IPS-NIHi7 (cell line): ENCODE measurements around the gene CAMK2A.
A peak's percentile ranks its signal among the peaks of the same experiment; 100 is the strongest.

Experiments used
- DNase-seq: peaks from one replicate; pipeline ENCODE4 v3.0.0; 2012; ENCODE audit warnings: mixed read lengths; ENCODE audit errors: extremely low spot score

CAMK2A gene

DNA sequence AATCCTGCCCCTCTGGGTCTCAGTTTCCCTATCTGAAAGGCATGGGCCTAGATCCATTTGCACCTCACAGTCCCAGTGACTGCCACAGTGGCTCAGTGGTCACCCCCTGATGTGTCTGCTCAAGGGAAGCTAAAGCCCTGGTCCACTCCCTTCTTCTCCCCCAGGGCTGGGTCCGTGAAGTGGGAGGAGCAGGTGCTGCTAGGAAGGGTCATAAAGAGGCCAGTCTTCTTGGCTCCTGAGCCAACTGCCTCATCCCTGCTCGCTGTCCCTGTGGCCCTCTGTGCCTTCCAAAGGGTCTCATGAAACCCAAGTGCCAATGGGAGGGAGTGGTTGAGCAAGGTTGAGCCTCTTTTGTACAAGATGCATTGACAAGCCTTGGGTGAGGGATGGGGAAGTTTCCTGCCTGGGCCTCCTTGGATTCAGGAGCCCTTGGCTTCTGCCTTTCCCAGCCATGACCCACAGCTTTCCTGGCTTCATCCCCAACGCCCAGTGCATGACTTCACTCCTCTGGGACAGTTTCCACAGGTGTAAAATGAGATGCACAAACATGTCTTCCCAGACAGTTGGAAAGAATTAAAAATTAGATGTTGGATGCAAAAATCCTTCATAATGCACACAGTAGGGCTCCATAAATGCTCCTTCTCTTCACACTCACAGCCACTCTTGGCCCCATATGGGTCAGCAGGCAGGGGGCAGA lies 101.3 kb downstream of the CAMK2A start:
- no peak for DNase-seq

GRCh38 chr5:150186897-150187296 lies 102.7 kb downstream of the CAMK2A start:
- DNase-seq, result no peak

DNA sequence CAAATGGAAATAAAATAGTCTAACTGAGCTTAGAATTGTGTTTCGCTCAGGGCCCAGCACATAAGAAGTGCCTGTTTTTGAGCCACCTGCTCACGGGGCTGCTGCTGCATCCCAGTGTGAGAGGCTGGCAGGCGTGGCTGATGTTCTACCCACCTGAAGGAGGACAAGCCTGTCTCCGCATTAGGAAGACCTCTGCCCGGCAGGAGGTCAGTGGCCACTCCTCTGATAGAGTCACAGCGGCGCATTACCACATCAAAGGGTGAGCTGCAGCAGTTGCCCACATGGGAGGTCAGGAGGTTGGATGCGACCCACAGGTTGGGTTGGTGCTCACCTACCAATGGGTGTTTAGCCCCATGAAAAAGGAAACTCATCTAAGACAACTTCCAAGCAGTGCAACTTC lies 103.4 kb downstream of the CAMK2A start:
- DNase-seq, result peak; percentile 52

DNA sequence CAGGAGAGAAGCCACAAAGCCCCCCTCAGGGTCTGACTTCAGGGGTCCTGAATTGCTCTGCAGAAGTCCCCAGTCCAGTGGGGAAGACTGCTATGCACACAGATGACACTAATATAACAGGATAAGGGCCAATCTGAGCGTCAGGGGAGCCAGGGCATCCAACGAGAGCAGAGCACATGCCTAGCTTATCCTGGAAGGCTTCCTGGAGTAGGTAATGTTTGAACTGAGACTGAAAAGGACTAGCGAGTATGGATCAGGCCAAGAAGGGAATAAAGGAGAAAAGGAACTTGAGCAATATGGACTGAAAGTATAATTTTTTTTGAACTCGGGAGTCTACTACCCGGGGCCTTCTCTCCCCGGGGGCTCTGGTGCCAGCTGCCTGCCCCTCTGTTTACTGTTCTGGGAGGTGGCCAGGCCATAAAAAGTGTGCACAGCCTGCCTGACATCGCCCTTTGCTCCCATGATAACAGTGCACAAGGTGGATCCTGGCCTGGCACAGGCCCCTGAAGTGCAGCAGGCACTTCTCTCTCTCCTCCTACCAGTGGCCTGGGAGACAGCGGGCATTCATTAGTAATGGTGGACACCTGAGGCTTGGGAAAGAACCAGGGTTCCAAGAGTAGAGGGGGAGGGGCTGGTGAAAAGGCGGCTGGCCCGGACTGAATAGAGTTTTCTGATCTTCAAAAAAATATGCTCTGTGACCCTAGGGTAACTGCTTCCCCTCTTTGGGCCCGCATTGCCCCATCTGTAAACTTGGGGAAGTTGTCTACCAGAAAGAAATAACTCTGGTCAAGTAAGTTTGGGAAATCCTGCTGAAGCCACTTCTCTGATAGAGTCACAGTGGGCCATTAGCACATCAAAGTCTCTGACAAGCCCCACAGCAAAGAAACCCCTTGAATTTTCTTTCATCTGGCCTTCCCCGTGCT lies 104.3 kb downstream of the CAMK2A start:
- peak; percentile 31 for DNase-seq

DNA sequence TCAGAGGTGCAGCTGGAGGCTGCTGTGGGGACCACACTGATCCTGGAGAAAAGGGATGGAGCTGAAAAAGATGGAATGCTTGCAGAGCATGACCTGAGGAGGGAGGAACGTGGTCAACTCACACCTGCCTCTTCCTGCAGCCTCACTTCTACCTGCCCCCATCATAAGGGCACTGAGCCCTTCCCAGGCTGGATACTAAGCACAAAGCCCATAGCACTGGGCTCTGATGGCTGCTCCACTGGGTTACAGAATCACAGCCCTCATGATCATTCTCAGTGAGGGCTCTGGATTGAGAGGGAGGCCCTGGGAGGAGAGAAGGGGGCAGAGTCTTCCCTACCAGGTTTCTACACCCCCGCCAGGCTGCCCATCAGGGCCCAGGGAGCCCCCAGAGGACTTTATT lies 105.6 kb downstream of the CAMK2A start:
- DNase-seq, result no peak

- DNase-seq, result no peak
These were observed 106.1 kb downstream of the CAMK2A start for GRCh38 chr5:150183436-150183835.

- DNase-seq, result no peak
These were observed 106.8 kb downstream of the CAMK2A start for GRCh38 chr5:150182774-150183173.

- no peak for DNase-seq
These were observed 107.6 kb downstream of the CAMK2A start for GRCh38 chr5:150181766-150182545.

DNA sequence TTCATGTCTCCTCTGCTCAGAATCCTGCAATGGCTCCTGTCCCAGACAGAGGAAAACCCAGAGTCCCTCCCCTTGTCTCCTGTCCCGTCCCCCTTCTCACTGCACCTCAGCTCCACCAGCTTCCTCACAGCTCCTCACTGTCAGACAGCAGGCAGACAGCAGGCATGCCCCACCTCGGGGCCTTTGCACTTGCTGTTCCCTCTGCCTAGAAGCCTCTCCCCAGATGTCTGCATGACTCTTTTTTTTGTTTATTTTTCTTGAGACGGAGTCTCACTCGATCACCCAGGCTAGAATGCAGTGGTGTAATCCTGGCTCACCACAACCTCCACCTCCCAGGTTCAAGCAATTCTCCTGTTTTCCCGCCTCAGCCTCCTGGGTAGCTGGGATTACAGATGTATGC lies 108.5 kb downstream of the CAMK2A start:
- DNase-seq, result no peak

DNA sequence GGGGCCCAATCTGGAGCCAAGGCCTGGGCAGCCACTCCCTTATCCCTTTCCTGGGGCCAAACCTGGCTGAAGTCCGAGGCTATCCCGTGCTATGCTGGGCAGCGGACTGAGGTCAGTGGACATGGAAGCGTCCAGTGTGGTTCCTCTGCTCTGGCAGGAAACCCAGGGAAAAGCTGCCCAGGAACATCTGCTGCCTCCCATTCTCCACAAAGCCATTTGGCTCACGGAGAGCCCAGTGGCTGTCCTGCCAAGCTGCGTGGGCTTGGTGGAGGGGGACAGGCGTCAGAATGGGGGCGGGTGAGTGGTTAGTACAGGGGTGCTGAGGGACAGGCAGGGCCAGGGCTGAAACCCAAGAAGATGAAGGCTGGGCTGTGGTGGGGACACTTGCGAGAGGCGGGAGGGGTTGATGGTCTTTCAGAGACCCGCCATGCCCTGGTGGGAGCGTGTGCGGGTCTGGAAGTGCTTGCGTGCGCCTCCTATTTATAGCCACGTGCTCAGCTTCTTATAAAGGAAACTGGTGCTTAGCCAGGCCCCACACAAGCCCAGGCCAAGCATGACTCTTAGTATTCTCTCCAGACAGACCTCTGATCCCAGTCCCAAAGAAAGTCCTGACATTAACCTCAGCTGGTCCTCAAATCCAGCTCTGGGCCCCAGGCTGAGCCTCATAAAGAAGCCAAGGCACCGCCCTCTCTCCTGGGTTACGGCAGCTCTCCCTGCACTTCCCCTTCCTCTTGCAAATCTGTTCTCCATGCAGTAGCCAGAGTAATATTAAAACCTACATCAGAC lies 109.1 kb downstream of the CAMK2A start:
- no peak for DNase-seq

DNA sequence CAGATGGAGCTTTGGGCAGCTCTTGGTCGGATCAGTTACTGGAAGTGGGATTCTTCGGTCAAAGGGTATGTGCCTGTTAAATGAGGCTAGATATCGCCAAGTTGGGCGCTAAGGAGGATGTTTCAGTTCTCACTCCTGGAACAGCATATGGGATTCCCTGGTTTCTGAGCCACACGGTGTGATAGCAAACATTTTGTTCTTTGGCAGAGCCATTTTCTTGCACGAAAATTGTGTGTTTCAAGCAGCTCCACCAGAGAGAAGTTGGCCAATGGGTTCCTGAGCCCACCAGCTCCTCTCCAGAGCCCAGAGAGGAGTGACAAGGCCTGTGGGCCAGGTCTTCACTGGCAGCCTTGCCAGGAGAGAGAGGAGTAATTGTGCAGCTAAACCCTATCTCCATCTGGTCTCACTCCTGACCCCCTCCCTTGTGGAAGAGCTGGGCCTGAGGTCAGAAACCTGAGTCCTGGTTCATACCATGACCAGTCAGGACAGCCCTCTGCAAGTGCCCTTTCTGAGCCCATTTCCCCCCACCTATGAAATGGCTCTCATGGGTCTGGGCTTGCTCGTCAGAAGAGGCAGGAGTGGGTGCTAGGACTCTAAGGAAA lies 110.5 kb downstream of the CAMK2A start:
- DNase-seq, result no peak

- DNase-seq, result no peak
These were observed 111.3 kb downstream of the CAMK2A start for GRCh38 chr5:150178262-150178661.

DNA sequence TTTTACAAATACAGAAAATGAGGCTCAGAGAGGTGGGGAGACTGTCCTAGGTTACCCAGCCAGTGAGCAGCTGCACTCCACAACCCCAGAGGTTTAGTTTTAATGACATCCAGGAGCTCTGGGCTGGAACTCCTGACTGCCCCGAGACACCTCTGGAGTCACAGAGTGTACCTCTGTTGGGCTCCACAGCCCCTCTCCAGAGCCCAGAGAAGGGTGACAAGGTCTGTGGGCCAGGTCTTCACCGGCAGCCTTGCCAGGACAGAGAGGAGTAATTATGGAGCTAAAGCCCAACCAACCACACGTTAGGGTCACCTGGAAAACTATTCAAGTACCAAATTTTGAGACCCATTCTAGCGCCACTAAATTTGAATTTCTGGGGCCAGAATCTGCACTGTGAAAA lies 111.9 kb downstream of the CAMK2A start:
- no peak for DNase-seq

DNA sequence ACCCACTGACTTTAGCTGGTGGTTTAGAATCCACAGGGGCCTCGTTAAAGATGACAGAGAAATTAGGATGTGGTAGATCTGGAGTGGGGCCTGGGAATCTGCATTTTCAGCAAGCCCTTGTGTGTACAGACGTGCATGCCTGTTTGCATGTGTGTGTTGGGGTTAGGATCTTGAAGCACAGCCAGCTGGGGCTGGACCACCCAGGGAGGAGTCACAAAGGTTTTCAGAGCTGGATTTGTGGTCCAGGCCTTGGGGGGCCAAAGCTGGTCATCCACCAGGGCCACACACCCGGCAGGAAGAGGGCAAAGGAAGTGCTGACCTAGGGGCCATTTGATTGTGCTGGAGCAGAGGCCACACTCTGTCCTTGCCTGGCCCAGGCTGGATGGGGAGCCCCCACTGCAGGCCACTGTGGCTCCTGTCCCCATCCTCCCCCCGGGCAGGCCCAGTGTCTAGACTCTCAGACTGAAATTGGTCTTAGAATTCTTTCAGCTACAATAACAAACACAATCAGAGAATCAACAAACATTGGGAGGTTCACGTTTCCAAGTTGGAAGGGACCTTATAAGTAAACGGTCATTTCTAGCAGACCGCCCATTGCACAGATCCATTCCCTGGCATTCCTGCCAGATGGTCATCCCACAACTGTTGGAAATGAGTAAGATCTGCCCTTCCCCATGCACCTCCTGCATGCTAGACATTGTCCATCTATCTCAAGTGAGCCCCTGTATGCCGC lies 112.7 kb downstream of the CAMK2A start:
- DNase-seq, result no peak

DNA sequence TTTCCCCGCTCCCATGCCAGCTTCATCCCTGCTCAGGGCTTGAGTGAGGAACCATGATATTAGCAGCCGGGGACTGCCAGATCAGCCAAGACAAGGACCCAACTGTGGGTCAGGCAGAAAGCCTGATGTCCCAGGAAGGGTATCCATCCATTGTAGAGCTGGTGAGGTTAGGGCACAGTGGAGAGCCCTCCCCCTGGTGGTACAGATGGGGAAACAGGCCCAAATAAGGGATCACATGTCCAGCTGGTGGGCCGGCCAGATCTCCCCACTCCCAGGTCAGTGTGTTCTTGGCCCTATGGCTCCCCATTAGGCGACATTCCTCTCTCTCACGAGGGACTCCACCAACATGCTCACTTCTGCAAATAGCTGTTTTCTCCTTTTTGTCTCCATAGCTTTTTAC lies 114.0 kb downstream of the CAMK2A start:
- peak; percentile 89 for DNase-seq

DNA sequence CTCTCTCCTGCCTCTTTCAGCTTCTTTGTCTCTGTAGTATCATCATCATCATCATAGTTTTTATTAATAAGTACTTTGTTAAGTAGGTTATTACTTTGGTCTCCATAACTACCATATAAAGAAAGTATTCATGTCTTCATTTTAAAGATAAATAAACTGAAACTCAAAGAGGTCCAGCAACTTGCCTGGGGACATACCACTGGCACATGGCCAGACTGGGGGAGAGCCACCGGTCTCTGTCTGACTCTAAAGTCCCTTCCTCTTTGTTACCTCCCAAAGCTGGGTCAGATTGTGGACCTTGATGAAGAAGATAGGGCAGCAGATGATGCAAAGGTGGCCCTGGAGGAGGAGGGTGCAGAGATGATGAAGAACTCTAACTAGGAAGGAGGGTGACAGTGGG lies 114.5 kb downstream of the CAMK2A start:
- DNase-seq, result no peak

GRCh38 chr5:150174285-150174684 lies 115.3 kb downstream of the CAMK2A start:
- DNase-seq, result no peak

DNA sequence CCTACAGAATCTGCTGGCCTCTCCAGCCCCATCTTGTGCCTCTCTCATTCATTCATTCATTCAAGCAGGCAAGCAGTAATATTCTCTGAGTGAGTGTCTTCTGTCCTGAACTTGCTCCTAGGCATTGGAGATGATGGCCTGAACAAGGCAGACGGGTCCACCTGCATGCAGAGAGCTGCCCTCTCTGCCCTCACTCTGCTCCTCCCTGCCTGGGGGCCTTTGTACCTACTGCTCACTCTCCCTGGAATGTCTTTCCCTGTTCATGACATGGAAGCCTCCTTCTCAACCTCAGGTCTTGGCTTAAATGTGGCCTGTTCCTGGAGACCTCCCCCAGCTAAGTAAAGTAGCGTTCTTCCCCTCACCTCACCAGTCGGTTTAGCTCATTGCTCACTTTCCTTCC lies 116.4 kb downstream of the CAMK2A start:
- DNase-seq, result no peak

GRCh38 chr5:150172556-150172955 lies 117.0 kb downstream of the CAMK2A start:
- DNase-seq, result no peak

- DNase-seq, result no peak
These were observed 117.4 kb downstream of the CAMK2A start for GRCh38 chr5:150172145-150172544.
